HG03442 (cell line): ENCODE measurements around the gene LYVE1.

Experiments used
- ATAC-seq: cut with Tn5 transposase; IDR thresholded peaks from one replicate; pipeline ENCODE4 v1.9.1; 2021; ENCODE audit warnings: mild to moderate bottlenecking, moderate library complexity; ENCODE audit not compliant: unreplicated experiment

LYVE1 gene

GRCh38 chr11:10594407-10594806 lies 25.9 kb upstream of the LYVE1 start:
- no peak for ATAC-seq

- no peak for ATAC-seq
These were observed 23.9 kb upstream of the LYVE1 start for GRCh38 chr11:10592331-10592730.

GRCh38 chr11:10591741-10592140 lies 23.3 kb upstream of the LYVE1 start:
- no peak for ATAC-seq

GRCh38 chr11:10590218-10590915 lies 21.9 kb upstream of the LYVE1 start:
- ATAC-seq = no peak

- ATAC-seq = no peak
These were observed 20.4 kb upstream of the LYVE1 start for GRCh38 chr11:10588904-10589303.

GRCh38 chr11:10587995-10588394 lies 19.5 kb upstream of the LYVE1 start:
- ATAC-seq = no peak

- ATAC-seq = no peak
These were observed 18.9 kb upstream of the LYVE1 start for GRCh38 chr11:10587388-10587787.

- no peak for ATAC-seq
These were observed 15.6 kb upstream of the LYVE1 start for GRCh38 chr11:10584071-10584501.

GRCh38 chr11:10581481-10582019 lies 13.1 kb upstream of the LYVE1 start:
- no peak for ATAC-seq

- no peak for ATAC-seq
These were observed 12.2 kb upstream of the LYVE1 start for GRCh38 chr11:10580623-10581022.

GRCh38 chr11:10579700-10580099 lies 11.2 kb upstream of the LYVE1 start:
- ATAC-seq = no peak

GRCh38 chr11:10576035-10576398 lies 7.6 kb upstream of the LYVE1 start:
- ATAC-seq = no peak

- no peak for ATAC-seq
These were observed 7.0 kb upstream of the LYVE1 start for GRCh38 chr11:10575346-10576034.

GRCh38 chr11:10573556-10573955 lies 5.1 kb upstream of the LYVE1 start:
- no peak for ATAC-seq

GRCh38 chr11:10573028-10573427 lies 4.6 kb upstream of the LYVE1 start:
- no peak for ATAC-seq

- no peak for ATAC-seq
These were observed 4.1 kb upstream of the LYVE1 start for GRCh38 chr11:10572533-10572932.

- no peak for ATAC-seq
These were observed 1.0 kb downstream of the LYVE1 start for GRCh38 chr11:10567446-10567845.

- ATAC-seq = no peak
These were observed 2.1 kb downstream of the LYVE1 start for GRCh38 chr11:10566257-10566957.

- ATAC-seq = no peak
These were observed 3.0 kb downstream of the LYVE1 start for GRCh38 chr11:10565493-10565892.

- ATAC-seq = no peak
These were observed 3.7 kb downstream of the LYVE1 start for GRCh38 chr11:10564696-10565318.

- no peak for ATAC-seq
These were observed 4.4 kb downstream of the LYVE1 start for GRCh38 chr11:10564030-10564429.
